HG03139 (cell line): ENCODE data around the gene MAP3K10.
"Not testable (repeated sequence)": the region's sequence is repeated elsewhere in the genome, so short reads cannot be mapped to it uniquely, and the experiment has no call there.

Experiments
- ATAC-seq: cut with Tn5 transposase; IDR thresholded peaks from one replicate; pipeline ENCODE4 v1.9.1; 2021; ENCODE audit not compliant: unreplicated experiment

MAP3K10 gene

DNA sequence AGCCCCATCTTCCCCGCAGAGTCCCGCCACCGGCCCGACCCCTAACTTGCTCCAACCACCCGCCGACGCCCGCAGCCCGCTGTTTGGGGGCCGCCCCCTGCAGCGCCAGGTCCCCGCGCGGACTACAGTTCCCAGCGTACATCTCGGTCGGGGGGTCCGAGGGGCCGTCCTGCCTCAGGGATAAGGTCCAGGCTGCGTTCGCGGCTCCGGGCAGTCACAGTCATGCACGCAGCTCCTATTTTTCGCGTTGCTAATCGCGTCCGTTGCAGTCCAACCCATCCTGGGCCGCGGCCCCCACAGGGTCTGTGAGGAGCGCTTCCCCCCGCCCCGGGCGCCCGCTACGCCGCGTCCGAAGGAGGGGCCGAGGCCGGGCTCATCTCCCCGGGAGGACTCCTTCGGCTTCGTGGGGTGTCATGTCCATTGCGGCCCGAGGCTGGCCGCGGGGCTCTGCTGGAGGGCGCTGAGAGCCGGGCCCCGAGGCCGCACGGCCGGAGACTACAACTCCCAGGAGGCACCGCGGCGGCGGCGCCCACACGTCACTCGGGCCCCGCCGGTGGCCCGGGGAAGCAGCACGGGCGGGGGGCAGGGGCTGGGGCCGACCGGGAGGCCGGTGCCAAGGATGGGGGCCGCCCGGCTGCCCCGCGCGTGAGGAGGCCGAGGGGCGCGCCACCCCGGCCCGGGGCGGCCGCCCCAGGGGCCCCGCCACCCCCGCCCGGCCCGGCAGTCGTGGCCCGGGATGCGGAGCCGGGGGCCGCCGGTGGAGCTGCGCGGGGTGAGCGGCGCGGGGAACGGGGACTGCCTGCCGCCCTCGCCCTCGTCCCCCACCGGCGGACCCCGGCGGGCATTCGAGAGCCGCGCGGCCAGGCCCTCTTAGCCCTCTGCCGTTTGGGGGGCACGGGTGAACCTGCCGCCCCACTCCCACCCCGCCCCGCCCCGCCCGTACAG, at the start of gene MAP3K10:
Gene MAP3K10, plus strand, starts transcription at position 536 of the 945 bp plus-strand sequence. CDS start 606 bp downstream, outside the sequence.
- peak; percentile 67 for ATAC-seq

DNA sequence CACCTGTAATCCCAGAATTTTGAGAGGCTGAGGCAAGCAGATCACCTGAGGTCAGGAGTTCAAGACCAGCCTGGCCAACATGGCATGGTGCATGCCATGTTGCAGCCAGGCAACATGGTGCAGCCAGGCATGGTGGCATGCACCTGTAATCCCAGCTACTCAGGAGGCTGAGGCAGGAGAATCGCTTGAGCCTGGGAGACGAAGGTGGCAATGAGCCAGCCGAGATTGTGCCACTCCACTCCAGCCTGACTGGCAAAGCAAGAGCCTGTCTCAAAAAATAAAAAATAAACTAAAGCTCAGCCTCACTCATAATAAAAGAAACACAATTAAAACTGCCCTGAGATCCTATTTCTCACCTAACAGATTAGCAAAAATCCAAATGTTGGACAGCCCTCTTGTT, 49.7 kb upstream of the MAP3K10 start:
- ATAC-seq: no peak

DNA sequence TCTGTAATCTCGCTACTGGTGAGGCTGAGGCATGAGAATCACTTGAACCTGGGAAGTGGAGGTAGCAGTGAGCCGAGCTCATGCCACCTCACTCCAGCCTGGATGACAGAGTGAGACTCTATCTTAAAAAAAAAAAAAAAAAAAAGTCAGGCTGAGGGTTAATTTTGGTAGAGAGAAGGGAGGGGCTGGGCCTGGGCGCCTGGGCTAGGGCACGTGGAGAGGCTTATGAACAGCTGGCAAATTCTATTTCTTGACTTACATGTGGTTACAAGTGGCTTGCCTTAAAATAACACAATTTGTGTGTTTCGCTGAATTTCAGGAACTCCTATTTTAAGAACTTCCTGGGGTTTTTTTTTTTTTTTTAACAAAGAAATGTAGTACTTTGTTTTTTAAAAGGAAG, 47.6 kb upstream of the MAP3K10 start:
- no peak for ATAC-seq

GRCh38 chr19:40144151-40144550, 47.1 kb upstream of the MAP3K10 start:
- no peak for ATAC-seq

GRCh38 chr19:40144947-40145748, 46.1 kb upstream of the MAP3K10 start:
- ATAC-seq: no peak

GRCh38 chr19:40145749-40146029, 45.5 kb upstream of the MAP3K10 start:
- not testable (repeated sequence) for ATAC-seq

- ATAC-seq: no peak
These were observed 43.9 kb upstream of the MAP3K10 start for GRCh38 chr19:40147338-40147692.

- ATAC-seq: no peak
These were observed 43.4 kb upstream of the MAP3K10 start for GRCh38 chr19:40147693-40148347.

DNA sequence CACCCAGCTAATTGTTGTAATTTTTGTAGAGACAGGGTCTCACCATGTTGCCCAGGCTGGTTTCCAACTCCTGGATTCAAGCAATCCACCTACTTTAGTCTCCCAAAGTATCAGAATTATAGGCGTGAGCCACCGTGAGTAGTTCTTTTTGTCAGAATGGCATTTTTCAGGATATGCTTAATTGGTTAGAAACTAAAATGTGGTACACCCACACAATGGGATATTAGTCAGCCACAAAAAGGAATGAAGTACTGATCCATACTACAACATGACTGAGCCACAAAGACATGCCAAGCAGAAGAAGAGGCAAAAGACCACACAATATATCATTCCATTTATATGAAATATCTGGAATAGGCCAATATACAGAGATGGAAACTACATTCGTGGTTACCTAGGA, 41.7 kb upstream of the MAP3K10 start:
- no peak for ATAC-seq

DNA sequence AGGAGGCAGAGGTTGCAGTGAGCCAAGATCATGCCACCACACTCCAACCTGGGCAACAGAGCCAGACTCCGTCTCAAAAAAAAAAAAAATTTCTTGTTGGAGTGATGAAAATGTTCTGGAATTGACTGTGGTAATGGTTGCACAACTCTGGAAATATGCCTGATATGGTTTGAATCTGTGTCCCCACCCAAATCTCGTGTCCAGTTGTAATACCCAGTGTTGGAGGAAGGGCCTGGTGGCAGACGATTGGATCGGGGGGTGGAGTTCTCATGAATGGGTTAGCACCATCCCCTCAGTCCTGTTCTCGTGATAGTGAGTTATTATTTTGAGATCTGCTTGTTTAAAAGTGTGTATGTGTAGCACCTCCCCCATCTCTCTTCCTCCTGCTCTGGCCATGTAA, 41.1 kb upstream of the MAP3K10 start:
- no peak for ATAC-seq

- no peak for ATAC-seq
These were observed 37.0 kb upstream of the MAP3K10 start for GRCh38 chr19:40154121-40154680.

DNA sequence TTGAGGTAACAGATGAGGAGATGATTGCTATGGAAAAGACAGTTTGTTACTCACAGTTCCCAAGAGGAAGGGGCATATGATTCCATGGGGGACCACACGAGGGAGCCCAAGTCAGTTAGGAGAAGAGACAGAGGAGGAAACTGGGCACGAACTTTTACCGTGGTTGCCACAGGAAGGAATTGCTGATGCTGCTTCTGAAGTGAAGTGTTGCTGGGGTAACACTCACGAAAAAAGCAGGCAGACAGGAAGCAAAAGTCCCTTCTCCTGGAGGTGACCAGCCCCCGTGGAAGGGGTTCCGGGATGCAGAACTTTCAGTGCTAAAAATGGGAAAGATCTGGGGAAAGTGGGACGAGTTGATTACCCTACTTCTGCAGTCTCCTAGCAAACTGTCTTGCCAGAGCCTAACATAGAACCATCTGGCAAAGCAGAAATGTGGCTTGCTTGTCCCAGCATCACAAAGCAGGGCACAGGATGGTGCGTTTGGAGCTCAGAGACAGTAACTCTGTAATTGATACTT, 35.4 kb upstream of the MAP3K10 start:
- no peak for ATAC-seq

DNA sequence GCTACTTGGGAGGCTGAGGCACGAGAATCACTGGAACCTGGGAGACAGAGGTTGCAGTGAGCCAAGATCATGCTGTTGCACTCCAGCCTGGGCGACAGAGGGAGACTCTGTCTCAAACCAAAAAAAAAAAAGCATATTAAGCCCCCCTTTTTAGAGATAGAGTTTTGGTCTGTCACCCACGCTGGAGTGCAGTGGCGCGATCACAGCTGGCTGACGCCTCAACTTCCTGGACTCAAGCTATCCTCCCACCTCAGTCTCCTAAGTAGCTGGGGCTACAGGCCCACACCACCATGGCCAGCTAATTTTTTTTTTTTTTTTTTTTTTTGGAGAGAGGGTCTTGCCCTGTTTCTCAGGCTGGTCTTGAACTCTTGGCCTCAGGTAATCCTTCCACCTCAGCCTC, 34.2 kb upstream of the MAP3K10 start:
- ATAC-seq: no peak

- no peak for ATAC-seq
These were observed 31.5 kb upstream of the MAP3K10 start for GRCh38 chr19:40159744-40160143.

DNA sequence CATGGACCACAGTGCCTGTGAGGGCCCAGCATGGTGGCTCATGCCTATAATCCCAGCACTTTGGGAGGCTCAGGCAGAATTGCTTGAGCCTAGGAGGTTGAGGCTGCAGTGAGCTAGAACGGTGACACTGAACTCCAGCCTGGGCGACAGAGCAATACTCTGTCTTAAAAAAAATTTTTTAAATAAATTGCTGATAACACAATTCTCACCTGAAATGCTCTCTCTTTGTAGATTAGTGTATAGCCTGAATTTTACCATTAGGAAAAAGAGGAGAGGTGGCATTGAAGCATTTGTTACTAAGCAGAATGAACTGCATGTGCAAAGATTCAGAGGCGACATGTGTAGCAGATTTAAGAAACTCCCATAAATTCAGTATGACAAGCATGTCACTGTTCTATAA, 29.1 kb upstream of the MAP3K10 start:
- no peak for ATAC-seq

DNA sequence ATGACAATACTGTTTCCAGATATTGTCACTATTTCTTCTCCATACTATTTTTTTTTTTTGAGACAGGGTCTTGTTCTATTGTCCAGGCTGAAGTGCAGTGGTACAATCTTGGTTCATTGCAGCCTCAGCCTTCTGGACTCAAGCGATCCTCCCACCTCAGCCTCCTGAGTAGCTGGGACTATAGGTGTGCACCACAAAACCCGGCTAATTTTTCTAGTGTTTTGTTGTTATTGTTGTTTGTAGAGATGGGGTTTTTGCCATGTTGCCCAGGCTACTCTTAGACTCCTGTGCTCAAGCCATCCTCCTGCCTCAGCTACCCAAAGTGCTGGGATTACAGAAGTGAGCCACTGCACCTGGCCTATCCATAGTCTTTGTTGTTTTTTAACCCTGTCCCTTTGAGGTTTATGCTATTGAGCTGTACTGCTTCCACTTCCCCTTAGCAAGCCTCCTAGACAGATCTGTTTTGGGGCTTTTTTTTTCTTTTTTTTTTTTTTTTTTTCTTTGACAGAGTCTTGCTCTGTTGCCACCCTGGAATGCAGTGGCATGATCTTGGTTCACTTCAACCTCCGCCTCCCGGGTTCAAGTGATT, 27.6 kb upstream of the MAP3K10 start:
- ATAC-seq: no peak

DNA sequence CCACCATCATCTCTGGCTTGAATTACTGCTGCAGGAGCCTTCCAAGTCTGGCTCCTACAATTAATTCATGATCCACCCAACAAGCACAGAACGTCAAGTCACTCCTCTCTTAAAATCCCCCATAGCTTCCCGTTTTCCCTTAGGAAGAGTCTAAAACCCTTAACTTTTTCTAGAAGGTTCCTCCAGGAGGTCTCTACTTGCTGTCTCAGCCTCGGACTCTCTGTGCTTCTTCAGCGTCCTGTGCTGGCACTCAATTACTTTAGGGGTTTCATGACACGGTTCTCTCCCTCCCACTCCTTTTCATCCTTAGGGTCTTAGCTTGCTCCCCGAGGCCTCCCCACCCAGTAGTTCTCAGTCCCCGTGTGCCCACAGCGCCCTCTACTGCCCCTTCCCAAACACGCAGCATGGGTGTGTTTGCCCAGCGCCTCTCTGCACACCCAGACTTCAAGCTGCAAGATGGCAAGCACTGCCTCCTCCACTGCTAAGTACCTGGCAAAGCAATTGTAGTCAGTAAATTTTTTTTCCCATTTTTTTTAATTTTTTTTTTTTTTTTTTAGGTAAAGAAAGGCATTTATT, 25.8 kb upstream of the MAP3K10 start:
- ATAC-seq: no peak

GRCh38 chr19:40169482-40170302, 21.5 kb upstream of the MAP3K10 start:
- not testable (repeated sequence) for ATAC-seq

DNA sequence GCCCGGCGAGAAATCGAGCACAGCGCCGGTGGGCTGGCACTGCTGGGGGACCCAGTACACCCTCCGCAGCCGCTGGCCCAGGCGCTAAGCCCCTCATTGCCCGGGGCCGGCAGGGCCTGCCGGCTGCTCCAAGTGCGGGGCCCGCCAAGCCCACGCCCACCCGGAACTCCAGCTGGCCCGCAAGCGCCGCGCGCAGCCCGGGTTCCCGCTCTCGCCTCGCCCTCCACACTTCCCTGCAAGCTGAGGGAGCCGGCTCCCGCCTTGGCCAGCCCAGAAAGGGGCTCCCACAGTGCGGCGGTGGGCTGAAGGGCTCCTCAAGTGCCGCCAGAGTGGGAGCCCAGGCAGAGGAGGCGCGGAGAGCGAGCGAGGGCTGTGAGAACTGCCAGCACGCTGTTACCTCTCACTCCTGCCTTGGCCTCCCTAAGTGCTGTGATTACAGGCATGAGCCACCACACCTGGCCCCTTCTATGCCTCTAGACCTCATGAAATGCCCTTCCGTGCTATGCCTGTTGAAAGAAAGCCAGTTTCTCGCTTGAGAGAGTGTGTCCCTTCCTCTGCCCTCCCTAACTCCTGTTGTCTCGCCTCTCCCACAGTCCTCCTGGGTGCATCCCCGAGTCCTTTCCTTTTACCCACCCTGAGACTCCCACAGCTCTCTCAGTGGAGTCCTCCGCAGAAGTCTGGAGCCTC, 20.8 kb upstream of the MAP3K10 start:
- not testable (repeated sequence) for ATAC-seq
